ENCODE results near the gene TEDC1.

DNA sequence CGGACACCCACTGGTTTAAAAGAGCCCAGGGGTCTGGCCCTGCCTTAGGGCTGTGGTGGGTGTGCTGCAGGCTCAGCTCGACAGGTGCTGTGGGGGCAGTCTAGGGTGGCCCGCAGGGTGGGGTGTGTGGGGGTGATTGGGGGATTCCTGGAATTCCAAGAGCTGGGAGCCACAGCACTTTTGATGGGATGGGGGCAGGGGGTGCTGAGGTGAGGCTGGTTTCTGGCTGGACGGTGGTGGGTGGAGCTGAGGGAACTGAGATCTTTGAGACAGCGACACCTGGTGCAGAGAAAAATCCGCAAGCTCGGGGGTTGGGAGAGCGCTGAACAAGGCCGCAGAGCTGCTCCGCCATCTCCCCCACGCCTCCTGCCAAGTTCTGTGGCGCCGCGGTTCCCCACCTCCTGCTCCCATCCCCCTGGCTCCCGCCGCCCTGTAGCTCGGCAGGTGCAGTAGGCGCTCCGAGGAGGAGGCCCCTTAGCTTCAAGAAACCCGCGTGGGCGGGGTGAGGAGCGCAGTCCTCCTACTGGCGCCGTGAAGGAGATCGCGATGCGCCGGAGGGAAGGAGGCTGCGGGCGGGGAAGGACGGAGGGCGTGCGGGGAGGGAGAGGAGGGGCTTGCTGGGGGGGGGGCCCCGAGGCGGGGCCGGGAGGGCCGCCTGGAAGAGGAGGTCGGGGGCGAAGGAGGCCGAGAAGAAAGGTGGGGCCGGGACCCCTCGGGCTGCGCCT is 1.3 kb upstream of the TEDC1 start:
- TF ChIP-seq, protein P1, sequence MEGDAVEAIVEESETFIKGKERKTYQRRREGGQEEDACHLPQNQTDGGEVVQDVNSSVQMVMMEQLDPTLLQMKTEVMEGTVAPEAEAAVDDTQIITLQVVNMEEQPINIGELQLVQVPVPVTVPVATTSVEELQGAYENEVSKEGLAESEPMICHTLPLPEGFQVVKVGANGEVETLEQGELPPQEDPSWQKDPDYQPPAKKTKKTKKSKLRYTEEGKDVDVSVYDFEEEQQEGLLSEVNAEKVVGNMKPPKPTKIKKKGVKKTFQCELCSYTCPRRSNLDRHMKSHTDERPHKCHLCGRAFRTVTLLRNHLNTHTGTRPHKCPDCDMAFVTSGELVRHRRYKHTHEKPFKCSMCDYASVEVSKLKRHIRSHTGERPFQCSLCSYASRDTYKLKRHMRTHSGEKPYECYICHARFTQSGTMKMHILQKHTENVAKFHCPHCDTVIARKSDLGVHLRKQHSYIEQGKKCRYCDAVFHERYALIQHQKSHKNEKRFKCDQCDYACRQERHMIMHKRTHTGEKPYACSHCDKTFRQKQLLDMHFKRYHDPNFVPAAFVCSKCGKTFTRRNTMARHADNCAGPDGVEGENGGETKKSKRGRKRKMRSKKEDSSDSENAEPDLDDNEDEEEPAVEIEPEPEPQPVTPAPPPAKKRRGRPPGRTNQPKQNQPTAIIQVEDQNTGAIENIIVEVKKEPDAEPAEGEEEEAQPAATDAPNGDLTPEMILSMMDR (IDR thresholded peaks at IDR 0.05): peak in 1 of 3 donors; percentile 80
- TF ChIP-seq POLR2A (IDR thresholded peaks at IDR 0.05): no peak

Data from lower leg skin (tissue), 3 donors.